ENCODE results near the gene SORBS2.
"Not testable (repeated sequence)": the region's sequence is repeated elsewhere in the genome, so short reads cannot be mapped to it uniquely, and the experiment has no call there.

The SORBS2 gene

GRCh38 chr4:185580699-185581098, 231.3 kb downstream of the SORBS2 start:
- DNase-seq, result no peak

- DNase-seq, result no peak
Observed at GRCh38 chr4:185578284-185578683, 233.7 kb downstream of the SORBS2 start.

GRCh38 chr4:185576962-185577950, 234.7 kb downstream of the SORBS2 start:
- DNase-seq, result no peak

- no peak for DNase-seq
Observed at GRCh38 chr4:185576314-185576961, 235.6 kb downstream of the SORBS2 start.

- DNase-seq, result no peak
Observed at GRCh38 chr4:185573651-185574199, 238.3 kb downstream of the SORBS2 start.

- no peak for DNase-seq
Observed at GRCh38 chr4:185570727-185571126, 241.3 kb downstream of the SORBS2 start.

GRCh38 chr4:185567381-185568376, 244.3 kb downstream of the SORBS2 start:
- DNase-seq, result no peak

GRCh38 chr4:185566972-185567371, 245.0 kb downstream of the SORBS2 start:
- DNase-seq, result no peak

GRCh38 chr4:185566425-185566824, 245.6 kb downstream of the SORBS2 start:
- no peak for DNase-seq

- DNase-seq, result no peak
Observed at GRCh38 chr4:185565696-185566095, 246.3 kb downstream of the SORBS2 start.

- no peak for DNase-seq
Observed at GRCh38 chr4:185564349-185564748, 247.6 kb downstream of the SORBS2 start.

- DNase-seq, result no peak
Observed at GRCh38 chr4:185562531-185562930, 249.5 kb downstream of the SORBS2 start.

GRCh38 chr4:185560316-185560715, 251.7 kb downstream of the SORBS2 start:
- no peak for DNase-seq

GRCh38 chr4:185559915-185560281, 252.1 kb downstream of the SORBS2 start:
- DNase-seq, result no peak

- not testable (repeated sequence) for DNase-seq
Observed at GRCh38 chr4:185559251-185559914, 252.6 kb downstream of the SORBS2 start.

GRCh38 chr4:185554365-185555126, 257.4 kb downstream of the SORBS2 start:
- DNase-seq, result no peak

GRCh38 chr4:185552254-185552653, 259.7 kb downstream of the SORBS2 start:
- DNase-seq, result no peak

GRCh38 chr4:185550933-185551332, 261.1 kb downstream of the SORBS2 start:
- DNase-seq, result no peak

- DNase-seq, result no peak
Observed at GRCh38 chr4:185549095-185549639, 262.8 kb downstream of the SORBS2 start.

GRCh38 chr4:185548587-185548986, 263.4 kb downstream of the SORBS2 start:
- no peak for DNase-seq

- DNase-seq, result no peak
Observed at GRCh38 chr4:185546335-185546734, 265.7 kb downstream of the SORBS2 start.

All from CD4-positive, alpha-beta T cell treated with Interleukin-1 beta for 1 hour (primary cell).